Measurements from ENCODE around the gene PLCL1.

PLCL1 gene

GRCh38 chr2:197760293-197760657 is 44.1 kb upstream of the PLCL1 start:
- no peaks in the 10 kb centered on the region for H3F3A ChIP-seq (ENCODE audit: insufficient read depth, low read length)
- no peaks in the 10 kb centered on the region for H3K79me2 ChIP-seq (ENCODE audit: low read length)
- TF ChIP-seq EZH2phosphoT487 (IDR thresholded peaks at IDR 0.05; ENCODE audit: low read length) (no peak), CTCF (IDR thresholded peaks at IDR 0.05; ENCODE audit: low read length) (no peak), EZH2 (optimal IDR thresholded peaks at IDR 0.05; ENCODE audit: low read depth, low read length) (no peak)
- H3K9ac ChIP-seq (ENCODE audit: low read length) = no peak overlapping the region
- no peaks in the 10 kb centered on the region for H3K36me3 ChIP-seq (replicated peaks; ENCODE audit: insufficient read depth, low read length)
- H3K4me3 ChIP-seq (ENCODE audit: low read length) = no peak overlapping the region
- no peak overlapping the region for H3K4me2 ChIP-seq (ENCODE audit: low read depth, low read length)
- no peaks in the 10 kb centered on the region for H3K9me3 ChIP-seq (replicated peaks; ENCODE audit: insufficient read depth, low read length)
- DNase-seq = no peak
- no peaks in the 10 kb centered on the region for H4K20me1 ChIP-seq (ENCODE audit: insufficient read depth, low read length)
- no peak overlapping the region for H3K27ac ChIP-seq (ENCODE audit: low read length)
- no peaks in the 10 kb centered on the region for H3K4me1 ChIP-seq (ENCODE audit: low read length)
- no peak overlapping the region for H2AFZ ChIP-seq (ENCODE audit: low read length)
- no peaks in the 10 kb centered on the region for H3K9me2 ChIP-seq (replicated peaks; ENCODE audit: insufficient read depth, low read length)
- H3K27me3 ChIP-seq (replicated peaks; ENCODE audit: insufficient read depth, low read length) = no peaks in the 10 kb centered on the region

- Histone ChIP-seq H3K9ac (ENCODE audit: low read length) (no peak overlapping the region), H3K27ac (ENCODE audit: low read length) (no peak overlapping the region), H3K4me1 (ENCODE audit: low read length) (no peaks in the 10 kb centered on the region), H3K79me2 (ENCODE audit: low read length) (no peaks in the 10 kb centered on the region), H3K27me3 (replicated peaks; ENCODE audit: insufficient read depth, low read length) (no peaks in the 10 kb centered on the region), H3F3A (ENCODE audit: insufficient read depth, low read length) (no peaks in the 10 kb centered on the region), H3K4me2 (ENCODE audit: low read depth, low read length) (no peak overlapping the region), H3K9me3 (replicated peaks; ENCODE audit: insufficient read depth, low read length) (no peaks in the 10 kb centered on the region), H3K36me3 (replicated peaks; ENCODE audit: insufficient read depth, low read length) (no peaks in the 10 kb centered on the region), H3K4me3 (ENCODE audit: low read length) (no peak overlapping the region), H2AFZ (ENCODE audit: low read length) (no peak overlapping the region), H4K20me1 (ENCODE audit: insufficient read depth, low read length) (no peaks in the 10 kb centered on the region), H3K9me2 (replicated peaks; ENCODE audit: insufficient read depth, low read length) (no peaks in the 10 kb centered on the region)
- peak; percentile 77 for TF ChIP-seq CTCF (IDR thresholded peaks at IDR 0.05; ENCODE audit: low read length)
- TF ChIP-seq EZH2 (optimal IDR thresholded peaks at IDR 0.05; ENCODE audit: low read depth, low read length) = no peak
- DNase-seq = peak; percentile 34
These were observed 26.5 kb upstream of the PLCL1 start for GRCh38 chr2:197777823-197778407.

GRCh38 chr2:197779261-197779660 is 25.1 kb upstream of the PLCL1 start:
- Histone ChIP-seq H3F3A (ENCODE audit: insufficient read depth, low read length) (no peaks in the 10 kb centered on the region), H3K9me2 (replicated peaks; ENCODE audit: insufficient read depth, low read length) (no peaks in the 10 kb centered on the region), H3K4me1 (ENCODE audit: low read length) (no peaks in the 10 kb centered on the region), H3K4me3 (ENCODE audit: low read length) (no peak overlapping the region), H3K79me2 (ENCODE audit: low read length) (no peaks in the 10 kb centered on the region), H3K4me2 (ENCODE audit: low read depth, low read length) (no peak overlapping the region), H3K27ac (ENCODE audit: low read length) (no peak overlapping the region), H2AFZ (ENCODE audit: low read length) (no peak overlapping the region), H3K27me3 (replicated peaks; ENCODE audit: insufficient read depth, low read length) (no peaks in the 10 kb centered on the region), H3K9ac (ENCODE audit: low read length) (no peak overlapping the region), H4K20me1 (ENCODE audit: insufficient read depth, low read length) (no peaks in the 10 kb centered on the region), H3K9me3 (replicated peaks; ENCODE audit: insufficient read depth, low read length) (no peaks in the 10 kb centered on the region), H3K36me3 (replicated peaks; ENCODE audit: insufficient read depth, low read length) (no peaks in the 10 kb centered on the region)
- TF ChIP-seq EZH2phosphoT487 (IDR thresholded peaks at IDR 0.05; ENCODE audit: low read length) (no peak), EZH2 (optimal IDR thresholded peaks at IDR 0.05; ENCODE audit: low read depth, low read length) (no peak), CTCF (IDR thresholded peaks at IDR 0.05; ENCODE audit: low read length) (no peak)
- DNase-seq = no peak
